GM18526 (cell line): ENCODE data around the gene RAPGEF4.

Source experiments
- POLR2A ChIP-seq: IDR thresholded peaks from 3 replicates; pipeline ENCODE4 v1.6.1; 2011; ENCODE audit not compliant: insufficient read length; ENCODE audit errors: extremely low read depth

Gene RAPGEF4

GRCh38 chr2:173043476-173043875 is 307.8 kb downstream of the RAPGEF4 start:
- TF ChIP-seq POLR2A: no peak

- TF ChIP-seq POLR2A: no peak
These were observed 308.4 kb downstream of the RAPGEF4 start for GRCh38 chr2:173043897-173044519.

GRCh38 chr2:173044686-173045085 is 309.0 kb downstream of the RAPGEF4 start:
- no peak for TF ChIP-seq POLR2A

- no peak for TF ChIP-seq POLR2A
These were observed 309.5 kb downstream of the RAPGEF4 start for GRCh38 chr2:173045181-173045580.

DNA sequence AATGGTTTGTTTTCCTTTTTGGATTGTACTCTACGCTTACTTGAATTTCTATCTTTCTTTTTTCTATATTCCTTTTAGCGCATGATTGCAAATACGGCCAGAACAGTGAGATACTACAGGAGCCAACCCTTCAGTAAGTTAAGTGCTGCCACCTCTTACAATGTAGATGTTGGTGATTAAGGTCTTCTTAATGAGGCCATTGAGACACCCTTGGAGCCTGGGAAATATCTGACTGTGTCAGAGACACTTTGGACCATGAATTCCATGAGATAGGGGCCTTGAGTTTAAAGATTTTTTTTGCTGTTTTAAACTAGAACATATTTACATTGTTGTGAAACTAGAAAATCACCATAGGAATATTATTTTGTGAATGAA is 312.9 kb downstream of the RAPGEF4 start:
- no peak for TF ChIP-seq POLR2A

- TF ChIP-seq POLR2A: no peak
These were observed 313.4 kb downstream of the RAPGEF4 start for GRCh38 chr2:173048897-173049661.

DNA sequence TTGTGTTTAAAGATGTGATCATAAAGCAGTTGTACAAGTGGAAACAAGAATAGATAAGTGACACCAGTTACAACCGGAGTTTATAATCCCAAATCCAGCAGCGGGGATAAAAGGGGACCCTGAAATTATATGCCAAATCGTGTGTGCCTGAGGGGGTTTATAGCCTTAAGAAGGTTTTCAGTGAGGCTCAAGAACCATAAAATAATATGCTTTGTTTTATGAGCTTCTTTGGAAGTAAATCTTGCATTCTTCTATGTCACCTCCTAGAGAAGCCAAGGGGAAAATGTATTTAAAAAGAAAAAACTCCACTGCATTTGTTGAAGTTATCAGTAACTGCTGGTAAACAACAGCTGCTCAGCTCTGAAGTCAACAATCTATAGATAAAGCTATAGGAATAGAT is 314.2 kb downstream of the RAPGEF4 start:
- no peak for TF ChIP-seq POLR2A

DNA sequence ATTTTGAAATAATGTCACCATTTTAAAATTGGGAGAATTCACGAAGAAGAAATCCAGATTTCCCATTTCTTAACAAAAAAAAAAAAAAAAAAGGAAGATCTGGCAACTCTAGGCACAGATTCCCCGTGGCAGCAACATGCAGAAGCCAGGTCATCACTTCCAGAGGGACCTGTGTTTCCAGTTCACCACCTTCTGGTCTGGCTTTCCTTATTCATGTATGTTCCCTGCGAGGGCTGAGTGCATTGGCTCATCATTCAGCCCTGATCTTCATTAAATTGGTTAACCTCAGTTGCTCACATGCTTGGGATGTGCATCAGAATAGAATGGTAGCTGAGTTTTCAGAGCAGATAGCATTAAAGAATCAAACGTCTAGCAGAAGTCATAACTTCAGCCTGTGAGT is 315.0 kb downstream of the RAPGEF4 start:
- no peak for TF ChIP-seq POLR2A

GRCh38 chr2:173051463-173052215 is 316.0 kb downstream of the RAPGEF4 start:
- no peak for TF ChIP-seq POLR2A

DNA sequence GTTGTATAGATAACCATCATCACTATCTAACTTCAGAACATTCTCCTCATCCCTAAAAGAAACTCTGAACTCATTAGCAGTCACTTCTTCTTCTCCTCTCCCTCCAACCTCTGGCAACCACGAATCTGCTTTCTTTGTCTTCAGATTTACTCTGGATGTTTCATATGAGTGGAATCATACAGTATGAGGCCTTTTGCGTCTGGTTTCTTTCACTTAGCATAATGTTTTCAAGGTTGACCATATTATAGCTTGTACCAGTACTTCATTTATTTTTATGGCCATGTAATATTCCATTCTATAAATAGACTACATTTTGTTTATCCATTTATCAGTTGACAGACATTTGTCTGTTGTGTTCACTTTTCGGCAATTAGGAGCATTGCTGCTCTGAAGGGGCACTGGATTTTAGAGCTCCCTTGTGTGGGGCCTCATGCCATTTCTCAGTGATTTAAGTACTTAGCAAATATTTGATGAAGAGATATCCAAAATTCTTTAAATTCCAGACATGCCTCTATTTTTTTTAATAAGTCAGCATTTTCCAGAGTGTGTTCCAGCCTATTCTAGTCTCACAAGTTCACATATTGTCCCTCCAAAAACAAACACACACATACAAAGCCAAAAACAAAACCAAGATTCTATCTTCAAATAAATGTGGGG is 317.5 kb downstream of the RAPGEF4 start:
- TF ChIP-seq POLR2A: no peak

GRCh38 chr2:173054466-173054865 is 318.8 kb downstream of the RAPGEF4 start:
- TF ChIP-seq POLR2A: no peak

DNA sequence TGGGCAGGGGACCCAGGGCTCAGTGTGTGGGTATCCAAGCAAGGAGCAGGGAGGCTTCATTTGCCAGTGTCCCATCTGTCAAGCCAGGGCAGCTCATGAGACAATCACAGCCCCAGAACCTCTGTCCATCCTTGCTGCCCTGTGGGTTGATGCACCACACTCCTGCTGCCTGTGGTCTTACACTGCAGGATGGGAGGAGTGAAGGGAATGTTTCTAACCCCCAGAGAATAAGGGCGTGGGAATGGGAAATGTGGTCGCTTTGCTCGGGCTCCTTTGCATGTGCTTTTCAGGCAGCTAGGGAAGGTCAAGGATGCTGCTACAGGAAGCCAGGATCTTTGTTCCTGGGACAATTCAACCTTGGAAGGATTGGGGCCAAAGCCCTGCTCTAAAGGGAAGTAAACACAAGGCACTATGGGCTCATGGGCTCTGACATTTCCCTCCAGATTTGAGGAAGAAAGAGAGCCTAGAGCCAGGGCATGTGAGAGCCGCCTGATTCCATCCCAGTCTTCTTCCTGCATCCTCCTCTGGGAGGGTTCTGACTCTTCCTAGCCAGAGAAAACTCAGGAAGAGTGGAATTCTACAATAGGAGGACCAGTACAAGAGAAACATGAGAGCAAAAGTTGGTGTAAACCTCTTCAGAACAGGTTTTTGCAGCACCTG is 321.2 kb downstream of the RAPGEF4 start:
- no peak for TF ChIP-seq POLR2A

DNA sequence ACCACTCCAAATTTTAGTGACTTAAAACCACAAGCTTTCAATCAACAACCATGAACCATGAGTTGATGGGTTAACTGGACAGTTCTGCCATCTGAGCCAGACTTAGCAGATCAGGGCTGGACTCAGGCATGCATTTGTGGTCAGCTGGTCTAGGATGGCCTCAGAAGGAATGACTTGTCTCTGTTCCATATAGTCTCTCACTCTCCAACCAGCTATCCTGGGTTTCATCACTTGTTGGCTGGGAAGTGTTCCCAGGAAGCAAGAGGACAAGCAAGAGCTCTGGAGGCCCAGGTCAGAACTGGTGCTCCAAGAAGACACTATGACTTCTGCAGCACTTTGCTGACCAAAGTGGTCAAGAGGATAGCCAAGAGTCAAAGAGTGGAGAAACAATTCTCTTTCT is 322.5 kb downstream of the RAPGEF4 start:
- TF ChIP-seq POLR2A: no peak

GRCh38 chr2:173058673-173059072 is 323.0 kb downstream of the RAPGEF4 start:
- TF ChIP-seq POLR2A: no peak

- no peak for TF ChIP-seq POLR2A
These were observed 323.6 kb downstream of the RAPGEF4 start for GRCh38 chr2:173059292-173059691.
